HEK293 (cell line): Measurements from ENCODE around the gene NABP1.

Experiments used
- CTCF ChIA-PET: fragments of 350-600 bp; formaldehyde crosslinking; extraction: SDS; loops from one replicate; lab custom pipeline; 2021; ENCODE audit warnings: antibody characterized with exemption; lab: Yijun Ruan, JAX
- POLR2A ChIA-PET: fragments of 300-600 bp; formaldehyde crosslinking; extraction: SDS; loops from one replicate; lab custom pipeline; 2020; ENCODE audit warnings: antibody characterized with exemption, inconsistent platforms; lab: Yijun Ruan, JAX
- H3K27ac ChIP-seq: fragments of 200-500 bp; sonication (Bioruptor generic); 2 replicates; pipeline ENCODE4 v1.5.1; 2014; ENCODE audit warnings: low read depth, low read length, control low read depth, inconsistent platforms; ENCODE audit errors: extremely low read depth
- H3K36me3 ChIP-seq, 2 experiments: fragments of 200-500 bp in 1 of 2; sonication (Bioruptor generic) in 1 of 2; 1 replicate in 1 of 2; 2 replicates in 1 of 2; pipeline ENCODE4 v1.5.1; 2014 to 2017; ENCODE audit warnings: inconsistent platforms in 2 of 2, low read length in 2 of 2; ENCODE audit not compliant: control insufficient read depth in 2 of 2, insufficient read depth in 1 of 2
- H3K4me1 ChIP-seq: fragments of 200-500 bp; sonication (Bioruptor generic); 2 replicates; pipeline ENCODE4 v1.5.1; 2014; ENCODE audit warnings: mild to moderate bottlenecking, low read length, inconsistent platforms; ENCODE audit not compliant: control insufficient read depth, insufficient read depth
- H3K4me3 ChIP-seq: 2 replicates; pipeline ENCODE4 v1.5.1; 2011; ENCODE audit warnings: low read depth, mild to moderate bottlenecking, control low read depth, low read length, moderate library complexity
- H3K9me3 ChIP-seq: fragments of 200-500 bp; sonication (Bioruptor generic); 2 replicates; pipeline ENCODE4 v1.5.1; 2014; ENCODE audit warnings: low read depth, low read length, inconsistent platforms; ENCODE audit not compliant: control insufficient read depth, insufficient read depth
- BCL11A ChIP-seq: fragments of 450-650 bp; formaldehyde crosslinking; IDR thresholded peaks from 2 replicates; pipeline ENCODE4 v1.5.1; 2016; ENCODE audit warnings: low read depth, missing biosample characterization, missing genetic modification characterization
- IKZF3 ChIP-seq: fragments of 450-650 bp; IDR thresholded peaks from 2 replicates; pipeline ENCODE4 v1.5.0; 2018; ENCODE audit warnings: missing biosample characterization, mild to moderate bottlenecking, missing genetic modification characterization, moderate library complexity
- MZF1 ChIP-seq: fragments of 450-650 bp; formaldehyde crosslinking; IDR thresholded peaks from 2 replicates; pipeline ENCODE4 v1.5.1; 2017; ENCODE audit warnings: missing biosample characterization, missing genetic modification characterization, borderline replicate concordance
- OSR2 ChIP-seq: fragments of 450-650 bp; formaldehyde crosslinking; IDR thresholded peaks from 2 replicates; pipeline ENCODE4 v1.5.1; 2016; ENCODE audit warnings: missing biosample characterization, missing genetic modification characterization
- RBAK ChIP-seq: fragments of 450-650 bp; formaldehyde crosslinking; IDR thresholded peaks from 2 replicates; pipeline ENCODE4 v1.5.1; 2016; ENCODE audit warnings: missing biosample characterization, missing genetic modification characterization
- ZBTB17 ChIP-seq: fragments of 450-650 bp; formaldehyde crosslinking; IDR thresholded peaks from 2 replicates; pipeline ENCODE4 v1.5.1; 2016; ENCODE audit warnings: missing biosample characterization, missing genetic modification characterization
- ZBTB20 ChIP-seq: fragments of 450-650 bp; formaldehyde crosslinking; IDR thresholded peaks from 2 replicates; pipeline ENCODE4 v1.5.1; 2016; ENCODE audit warnings: missing biosample characterization, missing genetic modification characterization
- ZFHX2 ChIP-seq: fragments of 450-650 bp; formaldehyde crosslinking; conservative IDR thresholded peaks from 2 replicates; pipeline ENCODE4 v1.5.1; 2016; ENCODE audit warnings: missing biosample characterization, missing genetic modification characterization
- ZNF112 ChIP-seq: fragments of 450-650 bp; formaldehyde crosslinking; IDR thresholded peaks from 2 replicates; pipeline ENCODE4 v1.5.0; 2017; ENCODE audit warnings: missing biosample characterization, missing genetic modification characterization
- ZNF121 ChIP-seq: fragments of 450-650 bp; formaldehyde crosslinking; IDR thresholded peaks from 2 replicates; pipeline ENCODE4 v1.5.1; 2016; ENCODE audit warnings: missing biosample characterization, missing genetic modification characterization
- ZNF146 ChIP-seq: fragments of 450-650 bp; formaldehyde crosslinking; IDR thresholded peaks from 2 replicates; pipeline ENCODE4 v1.5.1; 2016; ENCODE audit warnings: missing biosample characterization, missing genetic modification characterization
- ZNF16 ChIP-seq: fragments of 450-650 bp; formaldehyde crosslinking; IDR thresholded peaks from 2 replicates; pipeline ENCODE4 v1.5.1; 2016; ENCODE audit warnings: low read depth, missing biosample characterization, missing genetic modification characterization
- ZNF221 ChIP-seq: fragments of 450-650 bp; formaldehyde crosslinking; IDR thresholded peaks from 2 replicates; pipeline ENCODE4 v1.5.1; 2017; ENCODE audit warnings: missing biosample characterization, missing genetic modification characterization, borderline replicate concordance
- ZNF248 ChIP-seq: fragments of 450-650 bp; formaldehyde crosslinking; IDR thresholded peaks from 2 replicates; pipeline ENCODE4 v1.5.1; 2017; ENCODE audit warnings: missing biosample characterization, missing genetic modification characterization
- ZNF670 ChIP-seq: fragments of 450-650 bp; formaldehyde crosslinking; IDR thresholded peaks from 2 replicates; pipeline ENCODE4 v1.5.1; 2016; ENCODE audit warnings: missing biosample characterization, missing genetic modification characterization, low read depth
- ZNF776 ChIP-seq: fragments of 450-650 bp; formaldehyde crosslinking; IDR thresholded peaks from 2 replicates; pipeline ENCODE4 v1.5.0; 2017; ENCODE audit warnings: missing biosample characterization, missing genetic modification characterization, borderline replicate concordance
- ZNF777 ChIP-seq: fragments of 450-650 bp; formaldehyde crosslinking; IDR thresholded peaks from 2 replicates; pipeline ENCODE4 v1.5.1; 2017; ENCODE audit warnings: missing biosample characterization, missing genetic modification characterization, borderline replicate concordance
- ZNF791 ChIP-seq: fragments of 450-650 bp; formaldehyde crosslinking; IDR thresholded peaks from 2 replicates; pipeline ENCODE4 v1.5.1; 2016; ENCODE audit warnings: missing biosample characterization, missing genetic modification characterization
- TF ChIP-seq, protein P1 (sequence below): fragments of 450-650 bp; IDR thresholded peaks from 2 replicates; pipeline ENCODE4 v1.5.1; 2018; ENCODE audit warnings: missing biosample characterization, mild to moderate bottlenecking, missing genetic modification characterization
- TF ChIP-seq, protein P2 (sequence below): fragments of 450-650 bp; formaldehyde crosslinking; IDR thresholded peaks from 2 replicates; pipeline ENCODE4 v1.5.1; 2016; ENCODE audit warnings: missing biosample characterization, missing genetic modification characterization
- TF ChIP-seq, protein P3 (sequence below): fragments of 450-650 bp; formaldehyde crosslinking; IDR thresholded peaks from 2 replicates; pipeline ENCODE4 v1.5.1; 2016; ENCODE audit warnings: missing biosample characterization, missing genetic modification characterization
- TF ChIP-seq, protein P4 (sequence below): fragments of 450-650 bp; formaldehyde crosslinking; IDR thresholded peaks from 2 replicates; pipeline ENCODE4 v1.5.1; 2016; ENCODE audit warnings: missing biosample characterization, missing genetic modification characterization

The NABP1 gene

DNA sequence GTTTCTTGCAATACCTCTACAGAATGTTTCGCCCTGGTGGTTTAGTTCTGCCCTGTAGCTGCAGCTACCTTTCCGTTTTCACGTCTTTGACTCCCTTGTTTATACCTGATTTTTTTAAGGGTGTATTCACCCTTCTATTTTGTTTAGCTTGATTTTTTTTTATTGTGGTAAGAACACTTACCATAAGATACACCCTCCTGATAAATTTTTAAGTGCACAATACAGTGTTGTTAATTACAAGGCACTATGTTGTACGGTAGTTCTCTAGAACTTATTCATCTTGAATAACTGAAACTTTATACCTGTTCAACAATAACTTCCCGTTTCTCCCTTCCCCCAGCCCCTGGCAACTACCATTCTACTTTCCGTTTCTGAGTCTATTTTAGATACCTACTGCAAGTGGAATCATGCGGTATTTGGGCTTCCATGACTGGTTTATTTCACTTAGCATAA, 48.9 kb upstream of the NABP1 start:
- ChIA-PET CTCF (interaction anchor here (1.5 kb wide), 1 partner anchor 62 kb away, joined by 4 read pairs; no protein-coding TSS in a partner anchor), POLR2A (interaction anchor here (1.7 kb wide), 1 partner anchor 49 kb away, joined by 8 read pairs; the partner anchor contains the start of gene NABP1)
- Histone ChIP-seq H3K27ac (no peak overlapping the region), H3K36me3 (no peaks in the 10 kb centered on the region), H3K4me3 (no peak overlapping the region), H3K4me1 (peaks cover 10% of the 10 kb centered on the region), H3K9me3 (no peaks in the 10 kb centered on the region)
- no peak for TF ChIP-seq ZNF221

DNA sequence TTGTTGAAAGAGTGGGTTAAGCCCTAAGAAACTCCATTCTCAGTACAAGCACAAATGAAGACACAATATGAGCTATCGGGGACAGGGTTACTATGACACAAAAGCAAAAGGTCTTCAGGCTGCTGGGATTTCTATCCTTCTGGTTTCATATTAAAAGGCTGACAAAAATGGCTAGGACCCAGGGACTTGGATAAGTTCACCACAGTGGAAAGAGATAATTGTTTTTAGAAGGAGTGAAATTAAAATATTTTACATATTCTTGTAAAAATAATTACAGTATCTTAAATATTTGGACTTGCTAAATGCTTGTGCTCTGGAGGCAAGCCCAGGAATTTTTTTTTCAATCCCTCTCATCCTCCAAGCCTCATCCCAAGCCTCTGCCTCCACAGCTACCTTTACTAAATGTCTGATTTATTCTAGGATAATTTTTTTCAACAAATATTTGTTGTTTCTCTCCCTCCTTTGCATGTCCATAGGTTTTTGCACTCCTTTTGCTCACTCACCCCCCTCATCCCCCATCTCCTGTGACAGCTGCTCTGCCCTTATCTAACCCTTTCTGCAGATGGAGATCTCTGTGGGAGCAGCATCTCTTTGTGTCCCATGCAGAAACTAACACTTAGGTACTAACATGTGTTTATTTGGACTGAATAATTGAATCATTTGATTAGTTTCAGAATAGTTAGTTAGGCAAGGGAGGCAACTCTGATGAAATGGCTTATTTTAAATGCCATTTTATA, 47.8 kb upstream of the NABP1 start:
- POLR2A ChIA-PET, result no interaction called here
- H3K9me3 ChIP-seq, result no peaks in the 10 kb centered on the region
- peaks cover 10% of the 10 kb centered on the region for H3K4me1 ChIP-seq
- TF ChIP-seq ZNF146 (tag by site-specific recombination) (no peak), ZBTB20 (tag by site-specific recombination) (no peak), BCL11A (tag by site-specific recombination) (no peak), ZNF670 (no peak), ZNF16 (tag by site-specific recombination) (no peak), ZNF791 (tag by site-specific recombination) (no peak)
- CTCF ChIA-PET, result no interaction called here
- H3K27ac ChIP-seq, result no peak overlapping the region
- H3K36me3 ChIP-seq, result no peaks in the 10 kb centered on the region
- no peak overlapping the region for H3K4me3 ChIP-seq

DNA sequence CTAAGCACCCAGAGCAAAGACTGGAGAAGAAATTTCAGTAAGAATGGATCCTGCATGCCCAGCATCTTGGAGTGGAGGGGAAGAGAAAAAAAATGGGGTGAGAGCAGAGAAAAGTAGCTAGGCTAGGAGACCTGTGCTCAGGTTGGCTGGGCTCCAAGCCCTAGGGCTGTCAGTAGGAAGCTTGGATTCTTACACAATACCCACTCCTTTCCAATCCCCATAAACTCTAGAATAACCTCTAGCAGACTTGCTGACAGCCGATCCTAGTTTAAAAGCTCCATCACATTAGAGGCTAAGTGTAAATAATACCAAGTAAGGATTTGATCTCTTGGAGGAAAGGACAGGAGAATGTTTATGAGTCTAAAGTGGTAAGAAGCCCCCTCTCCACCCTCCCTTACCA, 46.2 kb upstream of the NABP1 start:
- POLR2A ChIA-PET, result interaction anchor here (1.8 to 2.0 kb wide), 2 partner anchors 44 to 46 kb away, joined by 5 to 21 read pairs; partner anchors contain the start of gene NABP1
- CTCF ChIA-PET, result interaction anchor here (0.6 kb wide), 1 partner anchor 60 kb away, joined by 3 read pairs; no protein-coding TSS in a partner anchor
- Histone ChIP-seq H3K4me3 (no peak overlapping the region), H3K36me3 (no peaks in the 10 kb centered on the region), H3K9me3 (no peaks in the 10 kb centered on the region), H3K27ac (peak overlapping the region; percentile 48), H3K4me1 (peaks cover 10% of the 10 kb centered on the region; the same call in 1 of the 2 replicates)
- TF ChIP-seq, protein P1, sequence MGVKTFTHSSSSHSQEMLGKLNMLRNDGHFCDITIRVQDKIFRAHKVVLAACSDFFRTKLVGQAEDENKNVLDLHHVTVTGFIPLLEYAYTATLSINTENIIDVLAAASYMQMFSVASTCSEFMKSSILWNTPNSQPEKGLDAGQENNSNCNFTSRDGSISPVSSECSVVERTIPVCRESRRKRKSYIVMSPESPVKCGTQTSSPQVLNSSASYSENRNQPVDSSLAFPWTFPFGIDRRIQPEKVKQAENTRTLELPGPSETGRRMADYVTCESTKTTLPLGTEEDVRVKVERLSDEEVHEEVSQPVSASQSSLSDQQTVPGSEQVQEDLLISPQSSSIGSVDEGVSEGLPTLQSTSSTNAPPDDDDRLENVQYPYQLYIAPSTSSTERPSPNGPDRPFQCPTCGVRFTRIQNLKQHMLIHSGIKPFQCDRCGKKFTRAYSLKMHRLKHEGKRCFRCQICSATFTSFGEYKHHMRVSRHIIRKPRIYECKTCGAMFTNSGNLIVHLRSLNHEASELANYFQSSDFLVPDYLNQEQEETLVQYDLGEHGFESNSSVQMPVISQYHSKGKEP (tag by site-specific recombination), result peak; percentile 57
- TF ChIP-seq OSR2 (tag by site-specific recombination) (peak; percentile 82), RBAK (tag by site-specific recombination) (no peak), ZNF112 (tag by site-specific recombination) (no peak), ZNF121 (no peak), ZFHX2 (tag by site-specific recombination) (no peak), ZNF777 (no peak), ZBTB17 (peak; percentile 38; the same call in 1 of the 2 replicates), IKZF3 (tag by site-specific recombination) (no peak), ZNF248 (tag by site-specific recombination) (no peak), ZNF776 (tag by site-specific recombination) (no peak), MZF1 (tag by site-specific recombination) (peak; percentile 97)
- TF ChIP-seq, protein P2, sequence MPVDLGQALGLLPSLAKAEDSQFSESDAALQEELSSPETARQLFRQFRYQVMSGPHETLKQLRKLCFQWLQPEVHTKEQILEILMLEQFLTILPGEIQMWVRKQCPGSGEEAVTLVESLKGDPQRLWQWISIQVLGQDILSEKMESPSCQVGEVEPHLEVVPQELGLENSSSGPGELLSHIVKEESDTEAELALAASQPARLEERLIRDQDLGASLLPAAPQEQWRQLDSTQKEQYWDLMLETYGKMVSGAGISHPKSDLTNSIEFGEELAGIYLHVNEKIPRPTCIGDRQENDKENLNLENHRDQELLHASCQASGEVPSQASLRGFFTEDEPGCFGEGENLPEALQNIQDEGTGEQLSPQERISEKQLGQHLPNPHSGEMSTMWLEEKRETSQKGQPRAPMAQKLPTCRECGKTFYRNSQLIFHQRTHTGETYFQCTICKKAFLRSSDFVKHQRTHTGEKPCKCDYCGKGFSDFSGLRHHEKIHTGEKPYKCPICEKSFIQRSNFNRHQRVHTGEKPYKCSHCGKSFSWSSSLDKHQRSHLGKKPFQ (tag by site-specific recombination), result 0 out of 2 replicates have a peak, but pooled peaks have one; percentile 50
- TF ChIP-seq, protein P3, sequence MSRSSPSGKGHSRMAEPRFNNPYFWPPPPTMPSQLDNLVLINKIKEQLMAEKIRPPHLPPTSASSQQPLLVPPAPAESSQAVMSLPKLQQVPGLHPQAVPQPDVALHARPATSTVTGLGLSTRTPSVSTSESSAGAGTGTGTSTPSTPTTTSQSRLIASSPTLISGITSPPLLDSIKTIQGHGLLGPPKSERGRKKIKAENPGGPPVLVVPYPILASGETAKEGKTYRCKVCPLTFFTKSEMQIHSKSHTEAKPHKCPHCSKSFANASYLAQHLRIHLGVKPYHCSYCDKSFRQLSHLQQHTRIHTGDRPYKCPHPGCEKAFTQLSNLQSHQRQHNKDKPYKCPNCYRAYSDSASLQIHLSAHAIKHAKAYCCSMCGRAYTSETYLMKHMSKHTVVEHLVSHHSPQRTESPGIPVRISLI (tag by site-specific recombination), result peak; percentile 44; the same call in 1 of the 2 replicates
- TF ChIP-seq, protein P4, sequence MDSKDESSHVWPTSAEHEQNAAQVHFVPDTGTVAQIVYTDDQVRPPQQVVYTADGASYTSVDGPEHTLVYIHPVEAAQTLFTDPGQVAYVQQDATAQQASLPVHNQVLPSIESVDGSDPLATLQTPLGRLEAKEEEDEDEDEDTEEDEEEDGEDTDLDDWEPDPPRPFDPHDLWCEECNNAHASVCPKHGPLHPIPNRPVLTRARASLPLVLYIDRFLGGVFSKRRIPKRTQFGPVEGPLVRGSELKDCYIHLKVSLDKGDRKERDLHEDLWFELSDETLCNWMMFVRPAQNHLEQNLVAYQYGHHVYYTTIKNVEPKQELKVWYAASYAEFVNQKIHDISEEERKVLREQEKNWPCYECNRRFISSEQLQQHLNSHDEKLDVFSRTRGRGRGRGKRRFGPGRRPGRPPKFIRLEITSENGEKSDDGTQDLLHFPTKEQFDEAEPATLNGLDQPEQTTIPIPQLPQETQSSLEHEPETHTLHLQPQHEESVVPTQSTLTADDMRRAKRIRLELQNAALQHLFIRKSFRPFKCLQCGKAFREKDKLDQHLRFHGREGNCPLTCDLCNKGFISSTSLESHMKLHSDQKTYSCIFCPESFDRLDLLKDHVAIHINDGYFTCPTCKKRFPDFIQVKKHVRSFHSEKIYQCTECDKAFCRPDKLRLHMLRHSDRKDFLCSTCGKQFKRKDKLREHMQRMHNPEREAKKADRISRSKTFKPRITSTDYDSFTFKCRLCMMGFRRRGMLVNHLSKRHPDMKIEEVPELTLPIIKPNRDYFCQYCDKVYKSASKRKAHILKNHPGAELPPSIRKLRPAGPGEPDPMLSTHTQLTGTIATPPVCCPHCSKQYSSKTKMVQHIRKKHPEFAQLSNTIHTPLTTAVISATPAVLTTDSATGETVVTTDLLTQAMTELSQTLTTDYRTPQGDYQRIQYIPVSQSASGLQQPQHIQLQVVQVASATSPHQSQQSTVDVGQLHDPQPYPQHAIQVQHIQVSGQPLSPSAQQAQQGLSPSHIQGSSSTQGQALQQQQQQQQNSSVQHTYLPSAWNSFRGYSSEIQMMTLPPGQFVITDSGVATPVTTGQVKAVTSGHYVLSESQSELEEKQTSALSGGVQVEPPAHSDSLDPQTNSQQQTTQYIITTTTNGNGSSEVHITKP, result 0 out of 2 replicates have a peak, but pooled peaks have one; percentile 19
